ENCODE measurements around the gene FBXL7.

DNA sequence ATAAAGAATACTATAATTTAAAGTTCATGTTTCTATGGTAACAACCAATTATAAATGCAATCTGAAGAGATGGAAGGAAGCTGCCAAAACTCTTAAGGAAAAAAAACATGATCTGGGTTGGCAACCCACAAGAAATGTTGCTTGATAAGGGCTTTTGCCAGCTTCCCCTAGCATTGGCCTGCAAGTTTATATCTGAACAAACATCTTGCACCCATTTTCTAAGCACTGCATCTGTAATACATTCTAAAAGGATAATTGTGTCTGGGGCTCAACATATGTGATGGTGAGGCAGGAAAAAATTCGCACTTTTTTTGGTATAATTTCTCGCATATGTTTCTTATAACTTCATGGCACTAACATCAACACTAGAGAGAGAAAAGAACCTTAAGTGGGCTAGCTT lies 276.4 kb downstream of the FBXL7 start:
- TF ChIP-seq, protein P1, sequence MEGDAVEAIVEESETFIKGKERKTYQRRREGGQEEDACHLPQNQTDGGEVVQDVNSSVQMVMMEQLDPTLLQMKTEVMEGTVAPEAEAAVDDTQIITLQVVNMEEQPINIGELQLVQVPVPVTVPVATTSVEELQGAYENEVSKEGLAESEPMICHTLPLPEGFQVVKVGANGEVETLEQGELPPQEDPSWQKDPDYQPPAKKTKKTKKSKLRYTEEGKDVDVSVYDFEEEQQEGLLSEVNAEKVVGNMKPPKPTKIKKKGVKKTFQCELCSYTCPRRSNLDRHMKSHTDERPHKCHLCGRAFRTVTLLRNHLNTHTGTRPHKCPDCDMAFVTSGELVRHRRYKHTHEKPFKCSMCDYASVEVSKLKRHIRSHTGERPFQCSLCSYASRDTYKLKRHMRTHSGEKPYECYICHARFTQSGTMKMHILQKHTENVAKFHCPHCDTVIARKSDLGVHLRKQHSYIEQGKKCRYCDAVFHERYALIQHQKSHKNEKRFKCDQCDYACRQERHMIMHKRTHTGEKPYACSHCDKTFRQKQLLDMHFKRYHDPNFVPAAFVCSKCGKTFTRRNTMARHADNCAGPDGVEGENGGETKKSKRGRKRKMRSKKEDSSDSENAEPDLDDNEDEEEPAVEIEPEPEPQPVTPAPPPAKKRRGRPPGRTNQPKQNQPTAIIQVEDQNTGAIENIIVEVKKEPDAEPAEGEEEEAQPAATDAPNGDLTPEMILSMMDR (IDR thresholded peaks at IDR 0.05; ENCODE audit: extremely low read depth in 1 of 2, insufficient read depth in 1 of 2, low read depth in 1 of 2, low read length in 2 of 2) = no peak
- no peak for TF ChIP-seq JUN (IDR thresholded peaks at IDR 0.05; ENCODE audit: borderline replicate concordance, insufficient read depth, insufficient read length, low read depth)
- no peak for TF ChIP-seq POLR2A (IDR thresholded peaks at IDR 0.05; ENCODE audit: low read depth, low read length)
- no peak for TF ChIP-seq EZH2 (IDR thresholded peaks at IDR 0.05; ENCODE audit: borderline replicate concordance, low read depth, low read length, severe bottlenecking)
- no peak for TF ChIP-seq POLR2AphosphoS5 (IDR thresholded peaks at IDR 0.05; ENCODE audit: insufficient read depth, low read depth, low read length)
- no peak for TF ChIP-seq MYC (IDR thresholded peaks at IDR 0.05; ENCODE audit: low read depth, low read length)
- TF ChIP-seq, protein P2, sequence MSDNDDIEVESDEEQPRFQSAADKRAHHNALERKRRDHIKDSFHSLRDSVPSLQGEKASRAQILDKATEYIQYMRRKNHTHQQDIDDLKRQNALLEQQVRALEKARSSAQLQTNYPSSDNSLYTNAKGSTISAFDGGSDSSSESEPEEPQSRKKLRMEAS (IDR thresholded peaks at IDR 0.05; ENCODE audit: insufficient read depth, insufficient read length) = no peak
- no peak for TF ChIP-seq FOS (IDR thresholded peaks at IDR 0.05; ENCODE audit: borderline replicate concordance, insufficient read depth, low read length)

Measured in endothelial cell of umbilical vein (primary cell).